Lower leg skin (tissue), 3 donors: ENCODE measurements around the gene PLXNB3.

Experiments
- POLR2A ChIP-seq, 2 donors: fragments of 450-650 bp; IDR thresholded peaks; one replicate each; pipeline ENCODE4 v1.6.1; 2016 to 2017; ENCODE audit warnings: antibody characterized with exemption in 2 of 2, mild to moderate bottlenecking in 1 of 2, moderate library complexity in 1 of 2
- TF ChIP-seq, protein P1 (sequence below), 3 donors: fragments of 450-650 bp; IDR thresholded peaks; one replicate each; pipeline ENCODE4 v1.5.1; 2016; ENCODE audit warnings: antibody characterized with exemption in 3 of 3, mild to moderate bottlenecking in 3 of 3, moderate library complexity in 2 of 3

DNA sequence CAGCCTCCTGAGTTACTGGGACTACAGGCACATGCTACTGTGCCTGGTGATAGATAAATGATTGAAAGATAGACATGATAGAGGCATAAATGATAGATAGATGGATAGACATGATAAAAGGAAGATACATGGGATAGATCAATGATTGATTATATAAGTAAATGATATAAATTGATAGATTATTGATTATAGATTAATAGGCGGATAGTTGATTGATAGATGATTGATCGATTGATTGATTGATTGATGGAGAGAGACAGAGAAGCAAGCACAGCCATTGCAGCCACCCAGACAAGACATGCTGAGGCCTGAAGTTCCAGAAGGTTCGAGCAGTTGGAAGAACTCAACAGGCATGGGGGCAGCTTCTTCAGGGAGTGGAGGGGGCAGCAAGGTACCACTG lies 17.7 kb upstream of the PLXNB3 start:
- TF ChIP-seq POLR2A (IDR thresholded peaks at IDR 0.05), result no peak
- TF ChIP-seq, protein P1, sequence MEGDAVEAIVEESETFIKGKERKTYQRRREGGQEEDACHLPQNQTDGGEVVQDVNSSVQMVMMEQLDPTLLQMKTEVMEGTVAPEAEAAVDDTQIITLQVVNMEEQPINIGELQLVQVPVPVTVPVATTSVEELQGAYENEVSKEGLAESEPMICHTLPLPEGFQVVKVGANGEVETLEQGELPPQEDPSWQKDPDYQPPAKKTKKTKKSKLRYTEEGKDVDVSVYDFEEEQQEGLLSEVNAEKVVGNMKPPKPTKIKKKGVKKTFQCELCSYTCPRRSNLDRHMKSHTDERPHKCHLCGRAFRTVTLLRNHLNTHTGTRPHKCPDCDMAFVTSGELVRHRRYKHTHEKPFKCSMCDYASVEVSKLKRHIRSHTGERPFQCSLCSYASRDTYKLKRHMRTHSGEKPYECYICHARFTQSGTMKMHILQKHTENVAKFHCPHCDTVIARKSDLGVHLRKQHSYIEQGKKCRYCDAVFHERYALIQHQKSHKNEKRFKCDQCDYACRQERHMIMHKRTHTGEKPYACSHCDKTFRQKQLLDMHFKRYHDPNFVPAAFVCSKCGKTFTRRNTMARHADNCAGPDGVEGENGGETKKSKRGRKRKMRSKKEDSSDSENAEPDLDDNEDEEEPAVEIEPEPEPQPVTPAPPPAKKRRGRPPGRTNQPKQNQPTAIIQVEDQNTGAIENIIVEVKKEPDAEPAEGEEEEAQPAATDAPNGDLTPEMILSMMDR (IDR thresholded peaks at IDR 0.05), result no peak
